ENCODE results near the gene ST6GALNAC5.

- TF ChIP-seq CTCF (tag by site-specific recombination; IDR thresholded peaks at IDR 0.05) (no peak), PRDM10 (tag by site-specific recombination; IDR thresholded peaks at IDR 0.05) (no peak), ZNF580 (tag by site-specific recombination; IDR thresholded peaks at IDR 0.05) (no peak), ZNF114 (tag by site-specific recombination; IDR thresholded peaks at IDR 0.05) (no peak), ZNF112 (tag by site-specific recombination; IDR thresholded peaks at IDR 0.05) (no peak), REST (tag by site-specific recombination; IDR thresholded peaks at IDR 0.05) (no peak), SP2 (tag by site-specific recombination; IDR thresholded peaks at IDR 0.05) (no peak), ZSCAN18 (tag by site-specific recombination; IDR thresholded peaks at IDR 0.05) (no peak)
These were observed 193.9 kb downstream of the ST6GALNAC5 start for GRCh38 chr1:77061162-77061561.
